PFSK-1 (cell line): ENCODE measurements around the gene TOMM34.

Experiments used
- FOXP2 ChIP-seq: optimal IDR thresholded peaks from 2 replicates; pipeline ENCODE3; 2011; ENCODE audit warnings: borderline replicate concordance, control low read depth, inconsistent platforms; ENCODE audit not compliant: insufficient read depth; ENCODE audit errors: extremely low read length, extremely low read depth
- POLR2AphosphoS5 ChIP-seq: IDR thresholded peaks from 2 replicates; pipeline ENCODE4 v1.6.1; 2012; ENCODE audit warnings: low read depth, mild to moderate bottlenecking, control low read depth, low read length, moderate library complexity
- SIN3A ChIP-seq: IDR thresholded peaks from 2 replicates; pipeline ENCODE4 v1.6.1; 2012; ENCODE audit warnings: mild to moderate bottlenecking, low read length, moderate library complexity, borderline replicate concordance; ENCODE audit not compliant: insufficient read depth
- TAF1 ChIP-seq: IDR thresholded peaks from 2 replicates; pipeline ENCODE4 v1.6.1; 2012; ENCODE audit warnings: low read length, control low read depth, borderline replicate concordance; ENCODE audit not compliant: insufficient read depth
- TF ChIP-seq, protein P1 (sequence below), 2 experiments: IDR thresholded peaks; 2 replicates each; pipeline versions ENCODE4 v1.6.1 to v1.8.0; 2011 to 2012; ENCODE audit warnings: low read depth in 2 of 2, low read length in 2 of 2, control low read depth in 1 of 2, inconsistent platforms in 1 of 2, mild to moderate bottlenecking in 1 of 2, moderate library complexity in 1 of 2; ENCODE audit not compliant: insufficient read depth in 1 of 2

The TOMM34 gene

DNA sequence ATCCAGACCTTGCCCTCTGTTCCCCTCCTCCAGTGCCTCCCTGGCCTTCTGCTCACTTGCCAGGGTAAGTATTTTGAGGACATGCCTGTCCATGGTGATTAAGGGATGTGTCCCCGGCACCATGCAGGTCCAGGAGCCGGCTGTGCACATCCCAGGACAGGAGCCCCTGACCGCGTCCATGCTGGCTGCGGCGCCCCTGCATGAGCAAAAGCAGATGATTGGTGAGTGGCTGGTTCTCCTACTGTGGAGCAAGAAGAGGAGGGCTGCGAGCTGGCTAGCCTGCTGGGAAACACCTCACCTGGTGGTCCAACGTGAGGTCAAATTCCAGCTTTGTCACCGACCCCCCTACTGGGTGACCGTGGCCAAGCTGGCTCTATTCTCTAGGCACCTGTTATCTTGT is 23.7 kb downstream of the TOMM34 start:
- TF ChIP-seq, protein P1, sequence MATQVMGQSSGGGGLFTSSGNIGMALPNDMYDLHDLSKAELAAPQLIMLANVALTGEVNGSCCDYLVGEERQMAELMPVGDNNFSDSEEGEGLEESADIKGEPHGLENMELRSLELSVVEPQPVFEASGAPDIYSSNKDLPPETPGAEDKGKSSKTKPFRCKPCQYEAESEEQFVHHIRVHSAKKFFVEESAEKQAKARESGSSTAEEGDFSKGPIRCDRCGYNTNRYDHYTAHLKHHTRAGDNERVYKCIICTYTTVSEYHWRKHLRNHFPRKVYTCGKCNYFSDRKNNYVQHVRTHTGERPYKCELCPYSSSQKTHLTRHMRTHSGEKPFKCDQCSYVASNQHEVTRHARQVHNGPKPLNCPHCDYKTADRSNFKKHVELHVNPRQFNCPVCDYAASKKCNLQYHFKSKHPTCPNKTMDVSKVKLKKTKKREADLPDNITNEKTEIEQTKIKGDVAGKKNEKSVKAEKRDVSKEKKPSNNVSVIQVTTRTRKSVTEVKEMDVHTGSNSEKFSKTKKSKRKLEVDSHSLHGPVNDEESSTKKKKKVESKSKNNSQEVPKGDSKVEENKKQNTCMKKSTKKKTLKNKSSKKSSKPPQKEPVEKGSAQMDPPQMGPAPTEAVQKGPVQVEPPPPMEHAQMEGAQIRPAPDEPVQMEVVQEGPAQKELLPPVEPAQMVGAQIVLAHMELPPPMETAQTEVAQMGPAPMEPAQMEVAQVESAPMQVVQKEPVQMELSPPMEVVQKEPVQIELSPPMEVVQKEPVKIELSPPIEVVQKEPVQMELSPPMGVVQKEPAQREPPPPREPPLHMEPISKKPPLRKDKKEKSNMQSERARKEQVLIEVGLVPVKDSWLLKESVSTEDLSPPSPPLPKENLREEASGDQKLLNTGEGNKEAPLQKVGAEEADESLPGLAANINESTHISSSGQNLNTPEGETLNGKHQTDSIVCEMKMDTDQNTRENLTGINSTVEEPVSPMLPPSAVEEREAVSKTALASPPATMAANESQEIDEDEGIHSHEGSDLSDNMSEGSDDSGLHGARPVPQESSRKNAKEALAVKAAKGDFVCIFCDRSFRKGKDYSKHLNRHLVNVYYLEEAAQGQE (IDR thresholded peaks at IDR 0.05; ENCODE audit: insufficient read depth in 1 of 2, low read depth in 2 of 2, low read length in 2 of 2) = no peak
- TF ChIP-seq FOXP2 (no peak), TAF1 (no peak), SIN3A (no peak), POLR2AphosphoS5 (no peak)

DNA sequence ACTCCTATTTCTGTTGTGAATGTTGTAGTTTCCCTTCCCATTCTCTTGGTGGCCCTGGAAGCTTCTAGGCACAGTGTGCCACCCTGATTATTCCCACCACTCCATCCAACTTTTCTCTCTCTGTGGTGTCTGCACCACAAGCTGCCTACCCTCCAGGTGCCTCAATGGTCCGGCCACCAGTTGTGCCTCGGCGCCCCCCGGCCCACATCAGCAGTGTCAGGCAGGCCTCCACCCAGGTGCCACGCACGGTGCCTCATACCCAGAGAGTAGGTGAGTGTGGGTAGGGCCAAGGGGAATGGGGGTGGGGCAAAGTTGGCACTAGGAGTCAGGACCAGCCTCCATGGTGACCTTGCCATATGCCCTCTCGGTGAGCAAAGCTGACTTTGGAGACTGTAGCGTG is 27.3 kb downstream of the TOMM34 start:
- TF ChIP-seq POLR2AphosphoS5 = no peak
- no peak for TF ChIP-seq FOXP2
- TF ChIP-seq TAF1 = no peak
- TF ChIP-seq, protein P1 (IDR thresholded peaks at IDR 0.05; ENCODE audit: insufficient read depth in 1 of 2, low read depth in 2 of 2, low read length in 2 of 2) = no peak
- no peak for TF ChIP-seq SIN3A

DNA sequence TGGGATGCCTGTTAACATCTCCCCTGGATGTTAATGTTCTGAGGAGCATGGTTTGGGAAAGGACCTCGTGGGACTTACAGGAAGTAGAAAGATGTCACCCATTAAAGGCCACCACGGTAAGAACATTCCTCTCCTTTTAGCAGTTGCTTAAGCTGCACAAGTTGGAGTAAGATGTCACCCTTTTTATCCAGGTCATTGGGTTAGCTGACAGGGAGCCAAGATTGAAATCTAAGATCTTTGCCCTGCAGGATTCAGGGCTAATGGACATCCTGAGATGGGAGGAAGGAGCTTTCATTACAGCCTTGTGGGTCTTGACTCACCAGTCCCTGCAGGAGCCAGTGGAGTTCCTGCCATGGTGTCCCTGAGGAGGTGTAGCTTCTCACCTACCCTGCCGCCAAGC is 28.3 kb downstream of the TOMM34 start:
- TF ChIP-seq TAF1 (no peak), FOXP2 (no peak), SIN3A (no peak), POLR2AphosphoS5 (no peak)
- TF ChIP-seq, protein P1 (IDR thresholded peaks at IDR 0.05; ENCODE audit: insufficient read depth in 1 of 2, low read depth in 2 of 2, low read length in 2 of 2) = no peak

DNA sequence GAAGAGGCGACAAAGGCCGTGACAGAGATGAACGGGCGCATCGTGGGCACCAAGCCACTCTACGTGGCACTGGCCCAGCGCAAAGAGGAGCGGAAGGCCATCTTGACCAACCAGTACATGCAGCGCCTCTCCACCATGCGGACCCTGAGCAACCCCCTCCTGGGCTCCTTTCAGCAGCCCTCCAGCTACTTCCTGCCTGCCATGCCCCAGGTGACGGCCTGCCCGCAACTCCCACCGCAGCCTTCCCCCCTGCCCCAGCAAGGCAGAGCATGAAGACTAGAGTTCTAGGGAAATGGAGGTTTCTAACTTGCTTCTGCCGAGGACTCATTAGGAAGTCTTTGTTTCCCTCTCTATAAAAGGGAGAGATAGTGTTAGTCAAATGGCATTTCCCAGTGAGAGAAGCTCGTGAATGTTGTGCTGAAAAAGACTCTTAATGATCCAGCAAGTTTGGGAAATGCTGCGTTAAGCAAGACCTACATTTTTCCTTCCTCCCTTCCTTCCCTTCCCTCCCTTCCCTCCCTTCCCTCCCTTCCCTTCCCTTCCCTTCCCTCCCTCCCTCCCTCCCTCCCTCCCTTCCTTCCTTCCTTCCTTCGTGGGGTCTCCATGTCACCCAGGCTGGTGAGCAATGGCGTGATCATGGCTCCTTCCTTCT is 29.6 kb downstream of the TOMM34 start:
- TF ChIP-seq POLR2AphosphoS5 (no peak), FOXP2 (no peak), TAF1 (no peak), SIN3A (no peak)
- TF ChIP-seq, protein P1 (IDR thresholded peaks at IDR 0.05; ENCODE audit: insufficient read depth in 1 of 2, low read depth in 2 of 2, low read length in 2 of 2) = no peak

DNA sequence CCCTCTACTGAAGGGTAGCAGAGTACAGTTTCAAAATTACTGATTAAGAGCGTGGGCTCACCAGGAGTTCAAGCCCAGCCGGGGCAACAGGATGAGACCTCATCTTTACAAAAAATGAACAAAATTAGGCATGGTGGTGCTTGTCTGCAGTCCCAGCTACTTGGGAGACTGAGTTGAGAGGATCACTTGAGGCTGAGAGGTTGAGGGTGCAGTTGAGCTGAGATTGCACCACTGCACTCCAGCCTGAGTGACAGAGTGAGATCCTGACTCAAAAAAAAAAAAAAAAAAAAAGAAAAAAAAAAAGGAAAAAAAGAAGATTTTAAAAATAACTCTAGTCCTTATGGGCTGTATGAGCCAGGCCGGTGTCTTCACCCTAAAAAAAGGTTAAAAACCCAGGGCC is 31.6 kb downstream of the TOMM34 start:
- no peak for TF ChIP-seq FOXP2
- no peak for TF ChIP-seq POLR2AphosphoS5
- no peak for TF ChIP-seq TAF1
- TF ChIP-seq SIN3A = no peak
- TF ChIP-seq, protein P1 (IDR thresholded peaks at IDR 0.05; ENCODE audit: insufficient read depth in 1 of 2, low read depth in 2 of 2, low read length in 2 of 2) = no peak
